ENCODE results near the gene RPTOR.

DNA sequence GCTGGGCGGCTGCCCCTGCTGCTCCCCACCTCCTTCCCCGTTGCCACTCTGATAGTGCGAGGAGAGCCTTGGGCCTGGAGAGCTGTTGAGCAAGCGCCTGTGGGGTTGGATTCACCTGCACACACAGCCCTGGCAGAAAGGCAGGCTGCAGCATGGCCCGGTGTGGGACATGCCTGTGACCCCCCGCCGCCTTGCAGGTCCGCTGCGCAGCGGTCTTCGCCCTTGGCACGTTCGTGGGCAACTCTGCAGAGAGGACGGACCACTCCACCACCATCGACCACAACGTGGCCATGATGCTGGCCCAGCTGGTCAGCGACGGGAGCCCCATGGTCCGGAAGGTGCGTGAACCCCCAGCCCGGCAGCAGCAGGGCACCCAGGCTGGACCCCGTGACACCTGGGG, 340.2 kb downstream of the RPTOR start:
- TF ChIP-seq, protein P1, sequence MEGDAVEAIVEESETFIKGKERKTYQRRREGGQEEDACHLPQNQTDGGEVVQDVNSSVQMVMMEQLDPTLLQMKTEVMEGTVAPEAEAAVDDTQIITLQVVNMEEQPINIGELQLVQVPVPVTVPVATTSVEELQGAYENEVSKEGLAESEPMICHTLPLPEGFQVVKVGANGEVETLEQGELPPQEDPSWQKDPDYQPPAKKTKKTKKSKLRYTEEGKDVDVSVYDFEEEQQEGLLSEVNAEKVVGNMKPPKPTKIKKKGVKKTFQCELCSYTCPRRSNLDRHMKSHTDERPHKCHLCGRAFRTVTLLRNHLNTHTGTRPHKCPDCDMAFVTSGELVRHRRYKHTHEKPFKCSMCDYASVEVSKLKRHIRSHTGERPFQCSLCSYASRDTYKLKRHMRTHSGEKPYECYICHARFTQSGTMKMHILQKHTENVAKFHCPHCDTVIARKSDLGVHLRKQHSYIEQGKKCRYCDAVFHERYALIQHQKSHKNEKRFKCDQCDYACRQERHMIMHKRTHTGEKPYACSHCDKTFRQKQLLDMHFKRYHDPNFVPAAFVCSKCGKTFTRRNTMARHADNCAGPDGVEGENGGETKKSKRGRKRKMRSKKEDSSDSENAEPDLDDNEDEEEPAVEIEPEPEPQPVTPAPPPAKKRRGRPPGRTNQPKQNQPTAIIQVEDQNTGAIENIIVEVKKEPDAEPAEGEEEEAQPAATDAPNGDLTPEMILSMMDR (conservative IDR thresholded peaks at IDR 0.05 in 1 of 2, IDR thresholded peaks at IDR 0.05 in 1 of 2; ENCODE audit: low read depth in 1 of 2, low read length in 2 of 2), result no peak
- no peak for TF ChIP-seq EZH2 (IDR thresholded peaks at IDR 0.05; ENCODE audit: low read length, missing control alignments)
